HG02571 (cell line): ENCODE data around the gene AOPEP.

Source experiments
- ATAC-seq: cut with Tn5 transposase; IDR thresholded peaks from one replicate; pipeline ENCODE4 v1.9.1; 2021; ENCODE audit warnings: mild to moderate bottlenecking, moderate library complexity; ENCODE audit not compliant: unreplicated experiment

Gene AOPEP

DNA sequence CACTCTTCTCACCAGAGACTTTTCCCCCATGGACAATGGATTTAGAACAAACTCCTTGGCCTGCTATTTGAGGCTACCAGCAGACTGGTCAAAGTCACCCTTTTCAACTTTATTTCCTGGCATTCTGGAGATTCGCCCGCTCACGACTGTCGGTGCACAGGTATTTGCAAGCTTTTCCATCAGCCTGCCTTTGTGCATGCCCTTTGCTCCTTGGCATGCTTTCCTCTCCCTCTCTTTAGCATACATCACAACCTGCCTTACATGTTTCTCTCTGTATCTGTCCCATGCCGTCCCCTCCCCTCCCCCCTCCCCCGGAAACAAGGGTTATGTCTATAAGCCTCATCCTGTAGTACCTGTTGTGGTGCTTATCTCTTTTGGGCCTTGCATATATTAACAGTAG lies 257.1 kb downstream of the AOPEP start:
- ATAC-seq = no peak

DNA sequence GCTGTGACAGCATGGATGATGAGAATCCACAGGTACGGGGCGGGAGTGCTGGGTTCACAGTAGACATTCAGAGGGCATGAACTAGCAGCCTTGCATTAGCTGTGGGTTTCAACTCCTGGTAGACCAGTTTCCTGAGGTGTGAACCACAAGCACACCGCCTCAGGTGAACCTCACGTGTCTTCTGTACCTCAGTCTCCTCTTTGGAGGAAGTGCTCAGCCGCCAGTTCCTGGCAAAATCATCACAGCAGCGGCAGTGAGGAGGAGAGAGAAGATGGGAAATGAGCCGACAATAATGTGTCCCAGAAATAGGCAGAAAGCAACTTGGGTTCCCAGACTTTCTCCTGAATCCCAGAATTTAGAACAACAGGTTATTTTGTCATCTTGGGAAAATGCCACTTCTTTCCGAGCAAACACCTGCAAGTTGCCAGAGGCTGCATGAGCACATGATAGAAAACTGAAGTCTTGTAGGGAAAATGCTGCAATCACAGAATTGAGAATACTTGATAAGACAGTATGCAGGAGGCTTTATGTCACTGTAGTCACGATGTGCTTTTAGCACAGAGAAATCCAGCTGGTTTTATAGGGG lies 258.5 kb downstream of the AOPEP start:
- no peak for ATAC-seq

DNA sequence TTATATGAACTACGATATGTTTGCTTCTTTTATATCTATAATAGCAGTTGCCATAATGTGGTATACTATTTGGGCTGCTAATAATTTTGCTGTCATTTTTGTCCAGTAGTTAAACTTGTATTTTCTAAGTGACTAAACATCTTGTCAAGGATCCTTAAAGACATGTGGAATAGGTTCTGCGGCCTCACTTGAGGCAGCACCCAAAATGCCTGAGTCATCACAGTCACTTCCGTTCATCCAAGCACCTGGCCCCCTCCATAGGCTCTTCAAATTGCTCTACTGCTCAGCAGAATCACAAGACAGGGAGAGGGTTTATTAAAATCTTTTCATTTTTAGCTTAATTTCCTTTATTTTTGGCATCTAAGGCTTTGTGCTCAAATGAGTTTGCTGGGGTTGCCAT lies 259.1 kb downstream of the AOPEP start:
- no peak for ATAC-seq

GRCh38 chr9:94987731-94988130 lies 261.2 kb downstream of the AOPEP start:
- ATAC-seq = no peak

DNA sequence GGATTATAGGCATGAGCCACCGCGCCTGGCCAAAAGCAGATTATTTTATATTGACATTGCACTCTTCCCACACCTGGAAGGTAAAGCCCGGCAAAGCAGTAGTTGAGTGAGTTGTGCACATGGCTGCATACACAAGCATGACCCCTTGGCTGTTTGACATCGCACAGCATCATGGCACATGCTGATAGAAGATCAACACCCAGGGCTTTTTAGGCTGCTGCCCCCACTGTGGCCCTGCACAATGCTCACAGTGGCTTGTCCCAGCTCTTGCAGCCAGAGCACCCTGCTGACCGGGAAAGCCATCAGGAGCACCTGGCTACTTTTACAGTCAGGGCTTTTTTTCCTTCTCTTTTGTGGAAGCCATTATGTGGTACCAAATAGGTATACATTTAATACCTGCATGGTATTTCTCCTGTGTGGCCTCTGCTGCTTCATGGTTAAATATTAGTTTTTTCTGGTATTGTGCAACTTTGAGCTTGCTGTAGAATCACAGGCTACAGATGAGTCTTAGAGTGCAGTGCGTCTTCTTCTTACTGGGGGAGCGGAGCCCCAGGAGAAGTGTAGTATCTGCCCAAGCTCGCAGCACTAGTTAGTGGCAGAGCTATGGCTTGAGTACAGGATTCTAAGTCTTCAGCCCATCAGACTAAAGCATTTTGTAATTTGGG lies 264.5 kb downstream of the AOPEP start:
- no peak for ATAC-seq

GRCh38 chr9:94991961-94992907 lies 265.7 kb downstream of the AOPEP start:
- ATAC-seq = no peak

GRCh38 chr9:94993160-94993820 lies 266.8 kb downstream of the AOPEP start:
- ATAC-seq = no peak

DNA sequence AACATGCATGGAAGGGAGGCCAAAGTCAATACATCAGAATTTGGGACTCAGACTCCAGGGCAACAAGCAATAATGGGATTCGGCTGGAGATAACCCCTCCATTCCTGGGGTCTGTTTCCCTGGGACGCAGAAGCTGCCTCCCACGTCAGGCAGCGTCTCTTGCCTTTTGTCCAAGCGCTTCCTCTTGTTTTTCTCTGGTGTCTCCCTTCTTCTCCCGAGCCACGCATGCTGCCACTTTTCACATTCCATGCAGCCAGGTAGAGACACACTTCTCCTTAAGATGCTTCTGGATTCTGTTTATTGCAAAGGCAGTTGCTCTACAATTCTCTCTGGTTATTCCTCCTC lies 267.3 kb downstream of the AOPEP start:
- ATAC-seq = no peak

DNA sequence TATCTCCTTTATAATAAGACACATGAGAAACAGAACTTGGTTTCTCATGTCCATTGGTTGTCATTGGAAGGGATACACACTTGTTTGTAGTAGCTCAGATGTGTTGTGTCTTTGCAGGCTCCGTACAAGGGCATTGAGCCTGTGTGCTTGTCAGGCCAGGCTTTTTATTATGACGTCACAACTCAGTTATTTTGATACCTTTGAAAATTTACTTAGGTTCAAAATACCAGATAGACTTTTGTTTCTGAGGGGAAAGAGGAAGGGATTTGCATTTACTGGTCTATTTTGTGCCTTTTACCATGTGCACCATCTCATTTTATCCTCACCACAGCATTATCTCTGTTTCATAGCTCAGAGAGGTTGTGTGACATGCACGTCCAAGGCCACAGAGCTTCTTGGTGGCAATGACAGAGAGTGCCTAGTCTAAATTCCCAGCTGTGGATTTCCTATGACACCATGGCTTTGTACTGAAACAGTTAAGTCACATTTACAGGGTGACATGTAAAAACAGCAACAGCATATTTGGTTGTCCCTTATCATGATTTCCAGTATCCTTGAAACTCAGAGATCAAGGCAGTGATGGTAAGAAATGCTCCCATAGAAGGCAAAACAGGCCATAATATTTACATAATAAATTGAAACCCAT lies 268.7 kb downstream of the AOPEP start:
- no peak for ATAC-seq

GRCh38 chr9:94996641-94997040 lies 270.1 kb downstream of the AOPEP start:
- ATAC-seq = no peak

- ATAC-seq = no peak
Observed at GRCh38 chr9:94997727-94998126, 271.2 kb downstream of the AOPEP start.

DNA sequence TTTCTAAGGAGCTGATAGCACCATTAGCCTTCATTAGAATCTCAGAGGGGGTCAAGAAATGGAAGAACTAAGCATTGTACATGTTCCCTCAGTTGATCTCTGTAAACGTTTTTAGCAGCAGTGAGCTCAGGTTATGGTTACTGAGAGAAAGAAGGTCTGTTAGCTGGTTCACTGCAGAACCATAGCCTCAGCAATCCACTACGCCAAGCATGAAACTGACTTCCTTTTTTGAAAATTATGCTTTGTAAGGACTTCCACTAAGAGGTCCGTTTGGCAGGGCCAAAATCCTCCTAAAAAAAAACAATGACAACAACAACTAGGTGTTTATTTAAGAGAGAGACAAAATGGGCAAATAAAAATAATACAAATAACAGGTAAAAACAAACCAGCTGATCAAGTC lies 273.3 kb downstream of the AOPEP start:
- ATAC-seq = no peak

- ATAC-seq = no peak
Observed at GRCh38 chr9:95000821-95001220, 274.3 kb downstream of the AOPEP start.

- no peak for ATAC-seq
Observed at GRCh38 chr9:95001720-95002119, 275.2 kb downstream of the AOPEP start.

GRCh38 chr9:95003689-95004410 lies 277.4 kb downstream of the AOPEP start:
- ATAC-seq = peak; percentile 27

DNA sequence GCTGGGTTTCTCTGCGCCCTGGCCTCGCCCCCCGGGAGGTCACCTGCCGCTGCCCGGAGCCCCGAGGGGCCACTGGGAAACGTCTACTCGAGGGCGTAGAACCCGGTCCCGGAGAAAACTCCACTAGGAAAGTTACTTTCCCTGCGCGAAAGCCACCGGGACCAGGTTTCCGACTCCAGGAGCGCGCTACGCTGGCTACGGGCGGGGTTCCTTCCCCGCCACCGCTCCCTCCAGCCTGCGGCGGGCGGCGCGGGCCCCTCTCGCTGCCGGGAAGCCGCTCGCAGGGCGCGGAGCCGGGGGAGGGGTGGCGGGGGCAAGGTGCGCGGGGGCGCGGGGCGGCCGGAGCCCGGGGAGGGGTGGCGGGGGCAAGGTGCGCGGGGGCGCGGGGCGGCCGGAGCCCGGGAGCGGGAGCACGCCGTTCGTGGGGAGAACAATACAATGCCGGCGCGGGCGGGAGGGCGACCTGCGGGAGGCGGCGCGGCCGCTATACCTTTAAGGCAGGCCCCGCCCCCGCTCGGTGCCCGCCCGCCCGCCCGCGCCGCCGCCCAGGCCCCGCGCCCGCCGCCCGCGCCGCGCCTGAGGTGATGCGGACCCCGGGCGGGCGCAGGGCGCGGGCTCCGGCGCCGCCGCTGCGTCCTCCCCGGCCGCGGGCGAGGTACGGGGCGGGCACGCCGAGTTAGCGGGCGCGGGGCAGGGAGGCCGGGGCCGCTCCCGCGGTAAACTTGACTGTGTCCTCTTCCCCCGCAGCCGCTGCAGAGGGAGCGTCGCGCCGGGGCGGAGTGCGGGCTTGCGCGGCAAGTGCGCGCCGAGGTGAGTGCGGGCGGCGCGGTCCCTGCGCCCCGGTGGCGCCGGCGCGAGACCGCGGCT lies 278.1 kb downstream of the AOPEP start:
- ATAC-seq = peak; percentile 75

GRCh38 chr9:95005278-95006143 lies 279.0 kb downstream of the AOPEP start:
- no peak for ATAC-seq

DNA sequence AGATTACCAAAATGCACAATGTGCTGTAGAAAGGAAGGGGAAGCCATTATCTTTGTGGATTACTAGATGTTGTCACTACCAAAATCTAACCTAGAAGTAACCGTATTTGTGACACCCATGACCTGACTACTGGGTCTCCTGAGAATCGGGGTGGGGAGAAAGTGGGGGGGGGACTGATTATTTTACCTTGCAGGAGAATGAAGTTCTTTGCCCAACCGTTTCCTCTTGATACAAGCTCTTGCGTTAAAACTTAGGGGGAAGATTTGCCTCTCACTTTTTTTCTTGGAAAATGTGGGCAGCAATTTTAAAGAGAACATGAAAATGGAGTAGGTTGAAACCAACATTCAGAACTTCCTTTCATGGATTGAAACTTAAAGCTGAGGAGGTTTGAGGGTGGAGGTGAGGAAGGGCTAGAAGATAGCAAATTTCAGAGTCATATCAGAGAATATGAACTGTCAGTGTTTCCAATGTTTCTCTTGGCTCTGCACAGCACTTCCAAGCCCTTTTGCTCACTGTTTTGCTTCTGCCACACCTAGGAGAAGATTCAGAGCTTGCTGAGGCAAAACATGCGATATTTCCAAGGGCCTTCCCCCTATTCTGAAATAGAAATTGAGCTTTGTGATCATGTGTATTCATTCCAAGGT lies 280.8 kb downstream of the AOPEP start:
- no peak for ATAC-seq
